ENCODE measurements around the gene C4B.
"Not testable (repeated sequence)": the region's sequence is repeated elsewhere in the genome, so short reads cannot be mapped to it uniquely, and the experiment has no call there.

Gene C4B

GRCh38 chr6:32056254-32056653 is 41.7 kb downstream of the C4B start:
- DNase-seq = no peak

- no peak for DNase-seq
These were observed 43.4 kb downstream of the C4B start for GRCh38 chr6:32057966-32058365.

- DNase-seq = no peak
These were observed 43.9 kb downstream of the C4B start for GRCh38 chr6:32058511-32058963.

GRCh38 chr6:32060966-32061655 is 46.5 kb downstream of the C4B start:
- no peak for DNase-seq

GRCh38 chr6:32064706-32065105 is 50.1 kb downstream of the C4B start:
- DNase-seq = no peak

GRCh38 chr6:32067521-32067920 is 52.9 kb downstream of the C4B start:
- not testable (repeated sequence) for DNase-seq

GRCh38 chr6:32068315-32068714 is 53.7 kb downstream of the C4B start:
- DNase-seq = not testable (repeated sequence)

GRCh38 chr6:32068867-32069266 is 54.3 kb downstream of the C4B start:
- no peak for DNase-seq

GRCh38 chr6:32069460-32069859 is 54.9 kb downstream of the C4B start:
- no peak for DNase-seq

GRCh38 chr6:32069878-32070515 is 55.4 kb downstream of the C4B start:
- DNase-seq = no peak

- no peak for DNase-seq
These were observed 56.4 kb downstream of the C4B start for GRCh38 chr6:32070814-32071543.

GRCh38 chr6:32073101-32073500 is 58.5 kb downstream of the C4B start:
- DNase-seq = no peak

GRCh38 chr6:32073613-32074012 is 59.0 kb downstream of the C4B start:
- no peak for DNase-seq

GRCh38 chr6:32074996-32075532 is 60.5 kb downstream of the C4B start:
- DNase-seq = no peak

GRCh38 chr6:32075781-32076180 is 61.2 kb downstream of the C4B start:
- no peak for DNase-seq

- no peak for DNase-seq
These were observed 61.8 kb downstream of the C4B start for GRCh38 chr6:32076321-32076809.

GRCh38 chr6:32079566-32080290 is 65.1 kb downstream of the C4B start:
- no peak for DNase-seq

GRCh38 chr6:32081168-32081990 is 66.8 kb downstream of the C4B start:
- DNase-seq = no peak

- DNase-seq = no peak
These were observed 67.9 kb downstream of the C4B start for GRCh38 chr6:32082478-32082877.

- no peak for DNase-seq
These were observed 68.3 kb downstream of the C4B start for GRCh38 chr6:32082935-32083334.

- no peak for DNase-seq
These were observed 69.5 kb downstream of the C4B start for GRCh38 chr6:32083812-32084768.
